Gastroesophageal sphincter (tissue), 3 donors: ENCODE measurements around the gene ALKBH3.

Experiments
- POLR2A ChIP-seq, 2 donors: fragments of 450-650 bp; IDR thresholded peaks; one replicate each; pipeline ENCODE4 v1.6.1; 2017; ENCODE audit warnings: antibody characterized with exemption in 2 of 2, mild to moderate bottlenecking in 2 of 2, moderate library complexity in 1 of 2
- POLR2AphosphoS5 ChIP-seq: sonication (generic); formaldehyde crosslinking; IDR thresholded peaks from one replicate; pipeline ENCODE4 v1.6.1; 2017; ENCODE audit warnings: antibody characterized with exemption
- TF ChIP-seq, protein P1 (sequence below), 4 experiments: fragments of 200-600 bp in 2 of 4; fragments of 450-650 bp in 2 of 4; sonication (generic) in 1 of 4; IDR thresholded peaks; one replicate each; pipeline ENCODE4 v1.5.1; 2017 to 2019; ENCODE audit warnings: antibody characterized with exemption in 4 of 4, mild to moderate bottlenecking in 2 of 4, moderate library complexity in 2 of 4

DNA sequence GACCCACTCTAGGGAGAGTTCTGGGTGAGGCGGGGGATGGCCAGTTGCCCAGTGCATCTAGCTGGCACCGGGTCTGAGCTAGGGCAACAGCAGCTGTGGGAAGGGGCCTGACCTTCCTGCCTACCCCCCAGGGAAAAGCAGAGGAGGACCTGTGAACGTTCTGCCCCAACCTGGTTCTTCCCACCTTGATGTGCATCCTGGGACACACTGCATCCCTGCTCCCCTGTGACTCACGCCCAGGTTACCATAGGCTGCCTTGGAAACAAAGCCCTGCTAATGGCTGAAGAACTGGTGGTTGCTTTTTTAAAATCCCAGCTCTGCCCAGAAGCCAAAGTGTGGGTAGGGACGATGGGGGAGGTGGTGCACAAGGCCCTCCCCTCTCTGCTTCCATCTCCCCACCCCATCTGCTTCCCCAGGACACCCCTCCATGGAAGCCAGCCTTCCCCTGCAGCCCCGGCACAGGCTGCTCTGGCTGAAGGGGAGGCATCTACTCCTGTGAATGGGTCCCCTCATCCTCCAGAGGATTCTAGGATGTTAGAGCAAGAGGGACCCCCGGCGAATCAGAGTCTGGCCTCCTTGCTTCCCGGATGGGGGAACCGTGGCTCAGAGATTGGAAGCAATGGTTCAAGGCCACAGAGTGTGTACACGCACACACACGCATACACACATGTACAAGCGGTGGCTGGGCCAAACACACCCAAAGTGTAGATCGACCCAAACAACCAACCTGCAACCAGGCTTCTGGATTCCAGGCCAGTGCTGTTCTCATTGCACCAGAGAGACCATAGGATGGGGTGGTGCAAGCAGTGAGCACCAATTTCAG lies 54.2 kb downstream of the ALKBH3 start:
- TF ChIP-seq, protein P1, sequence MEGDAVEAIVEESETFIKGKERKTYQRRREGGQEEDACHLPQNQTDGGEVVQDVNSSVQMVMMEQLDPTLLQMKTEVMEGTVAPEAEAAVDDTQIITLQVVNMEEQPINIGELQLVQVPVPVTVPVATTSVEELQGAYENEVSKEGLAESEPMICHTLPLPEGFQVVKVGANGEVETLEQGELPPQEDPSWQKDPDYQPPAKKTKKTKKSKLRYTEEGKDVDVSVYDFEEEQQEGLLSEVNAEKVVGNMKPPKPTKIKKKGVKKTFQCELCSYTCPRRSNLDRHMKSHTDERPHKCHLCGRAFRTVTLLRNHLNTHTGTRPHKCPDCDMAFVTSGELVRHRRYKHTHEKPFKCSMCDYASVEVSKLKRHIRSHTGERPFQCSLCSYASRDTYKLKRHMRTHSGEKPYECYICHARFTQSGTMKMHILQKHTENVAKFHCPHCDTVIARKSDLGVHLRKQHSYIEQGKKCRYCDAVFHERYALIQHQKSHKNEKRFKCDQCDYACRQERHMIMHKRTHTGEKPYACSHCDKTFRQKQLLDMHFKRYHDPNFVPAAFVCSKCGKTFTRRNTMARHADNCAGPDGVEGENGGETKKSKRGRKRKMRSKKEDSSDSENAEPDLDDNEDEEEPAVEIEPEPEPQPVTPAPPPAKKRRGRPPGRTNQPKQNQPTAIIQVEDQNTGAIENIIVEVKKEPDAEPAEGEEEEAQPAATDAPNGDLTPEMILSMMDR (IDR thresholded peaks at IDR 0.05) = no peak
- TF ChIP-seq POLR2A (IDR thresholded peaks at IDR 0.05) = no peak
- TF ChIP-seq POLR2AphosphoS5 = no peak
